Measurements from ENCODE around the gene ST7.
"Not testable (repeated sequence)": the region's sequence is repeated elsewhere in the genome, so short reads cannot be mapped to it uniquely, and the experiment has no call there.

GRCh38 chr7:117120321-117120720 lies 167.0 kb downstream of the ST7 start:
- not testable (repeated sequence) for TF ChIP-seq CTCF, POLR2A, POLR2AphosphoS5 (IDR thresholded peaks at IDR 0.05)

Measured in transverse colon (tissue), 4 donors.